IMR-90 (cell line): ENCODE data around the gene MON2. TPM values are rescaled to one million over a fixed set of nuclear protein-coding genes. Genes with fewer than 3 reads are reported as not detected.

Experiments used
- ATAC-seq: fragments of 200-7000 bp; cut with Tn5 transposase; 2 replicates; pipeline ENCODE4 v1.9.1; 2020; ENCODE audit warnings: low read depth, mild to moderate bottlenecking, moderate library complexity
- BruUV-seq: library from RNA; stranded (reverse); fragments of 400-500 nt; replicated peaks from 2 replicates; lab custom pipeline; 2021; lab: Mats Ljungman, UMichigan
- CTCF ChIA-PET: fragments of 300-600 bp; formaldehyde crosslinking; extraction: SDS; loops from one replicate; lab custom pipeline; 2021; ENCODE audit warnings: antibody characterized with exemption; lab: Yijun Ruan, JAX
- POLR2A ChIA-PET: fragments of 300-600 bp; sonication (Branson Sonifier 250); formaldehyde crosslinking; loops from one replicate; lab custom pipeline; 2022; ENCODE audit warnings: antibody characterized with exemption; ENCODE audit not compliant: unreplicated experiment; lab: Charles Lee
- DNase-seq: peaks from one replicate; pipeline ENCODE4 v3.0.0; 2013
- H2AFZ ChIP-seq: replicated peaks from 2 replicates; pipeline ENCODE3; 2013; ENCODE audit warnings: low read length, mild to moderate bottlenecking; ENCODE audit not compliant: poor library complexity
- H2AK5ac ChIP-seq: 2 replicates; pipeline ENCODE4 v1.6.1; 2013; ENCODE audit warnings: low read depth, low read length, inconsistent platforms
- H2AK9ac ChIP-seq: replicated peaks from 2 replicates; pipeline ENCODE3; 2013; ENCODE audit warnings: mild to moderate bottlenecking, low read depth, low read length, moderate library complexity; ENCODE audit not compliant: poor library complexity
- H2BK120ac ChIP-seq: 2 replicates; pipeline ENCODE4 v1.6.1; 2013; ENCODE audit warnings: low read depth, low read length, inconsistent platforms
- H2BK15ac ChIP-seq: 3 replicates; pipeline ENCODE4 v1.6.1; 2013; ENCODE audit warnings: low read depth, low read length, inconsistent platforms
- H2BK20ac ChIP-seq: 2 replicates; pipeline ENCODE4 v1.6.1; 2013; ENCODE audit warnings: low read depth, mild to moderate bottlenecking, inconsistent platforms, low read length, moderate library complexity
- H2BK5ac ChIP-seq: 2 replicates; pipeline ENCODE4 v1.6.1; 2013; ENCODE audit warnings: mild to moderate bottlenecking, low read depth, low read length, inconsistent platforms; ENCODE audit not compliant: poor library complexity, severe bottlenecking
- H3K14ac ChIP-seq: replicated peaks from 2 replicates; pipeline ENCODE4 v1.6.1; 2013; ENCODE audit warnings: low read depth, low read length, inconsistent platforms
- H3K18ac ChIP-seq: 2 replicates; pipeline ENCODE4 v1.6.1; 2013; ENCODE audit warnings: low read depth, low read length, control low read depth
- H3K23ac ChIP-seq: 2 replicates; pipeline ENCODE4 v1.6.1; 2013; ENCODE audit warnings: low read depth, low read length, inconsistent platforms
- H3K27ac ChIP-seq: 2 replicates; pipeline ENCODE4 v1.5.1; 2013; ENCODE audit warnings: mild to moderate bottlenecking, control low read depth, low read length; ENCODE audit not compliant: insufficient read depth
- H3K27me3 ChIP-seq: 2 replicates; pipeline ENCODE4 v1.6.1; 2013; ENCODE audit warnings: low read length; ENCODE audit not compliant: control insufficient read depth, insufficient read depth
- H3K36me3 ChIP-seq: 2 replicates; pipeline ENCODE4 v1.6.1; 2013; ENCODE audit warnings: low read length, mixed read lengths; ENCODE audit not compliant: control insufficient read depth, insufficient read depth
- H3K4ac ChIP-seq: 2 replicates; pipeline ENCODE4 v1.6.1; 2013; ENCODE audit warnings: low read depth, low read length, inconsistent platforms
- H3K4me1 ChIP-seq: 2 replicates; pipeline ENCODE4 v1.6.1; 2013; ENCODE audit warnings: low read length, mixed read lengths; ENCODE audit not compliant: control insufficient read depth, insufficient read depth
- H3K4me2 ChIP-seq: 2 replicates; pipeline ENCODE4 v1.6.1; 2013; ENCODE audit warnings: low read depth, mild to moderate bottlenecking, control low read depth, low read length, moderate library complexity
- H3K4me3 ChIP-seq: 2 replicates; pipeline ENCODE4 v1.5.1; 2013; ENCODE audit warnings: low read depth, mild to moderate bottlenecking, control low read depth, low read length, moderate library complexity; ENCODE audit not compliant: insufficient read depth
- H3K56ac ChIP-seq: 2 replicates; pipeline ENCODE4 v1.6.1; 2013; ENCODE audit warnings: low read length, inconsistent platforms; ENCODE audit not compliant: insufficient read depth; ENCODE audit errors: extremely low read depth
- H3K79me1 ChIP-seq, 2 experiments: 2 replicates each; pipeline ENCODE4 v1.6.1; 2013; ENCODE audit warnings: low read length in 2 of 2, inconsistent platforms in 1 of 2, low read depth in 1 of 2
- H3K9ac ChIP-seq: 2 replicates; pipeline ENCODE4 v1.6.1; 2013; ENCODE audit warnings: low read depth, low read length, control low read depth
- H3K9me1 ChIP-seq: 2 replicates; pipeline ENCODE4 v1.6.1; 2013; ENCODE audit warnings: low read length, inconsistent platforms; ENCODE audit not compliant: insufficient read depth
- H3K9me3 ChIP-seq: 2 replicates; pipeline ENCODE4 v1.6.1; 2013; ENCODE audit warnings: low read length; ENCODE audit not compliant: control insufficient read depth, insufficient read depth
- H4K20me1 ChIP-seq: 2 replicates; pipeline ENCODE4 v1.6.1; 2013; ENCODE audit warnings: low read length, inconsistent platforms; ENCODE audit not compliant: insufficient read depth
- H4K5ac ChIP-seq: 2 replicates; pipeline ENCODE4 v1.6.1; 2013; ENCODE audit warnings: mild to moderate bottlenecking, low read depth, low read length, control low read depth
- H4K8ac ChIP-seq, 2 experiments: 2 replicates each; pipeline ENCODE4 v1.6.1; 2013; ENCODE audit warnings: low read depth in 2 of 2, low read length in 2 of 2, control low read depth in 1 of 2, inconsistent platforms in 1 of 2
- H4K91ac ChIP-seq: 2 replicates; pipeline ENCODE4 v1.6.1; 2013; ENCODE audit warnings: low read depth, low read length, inconsistent platforms; ENCODE audit not compliant: insufficient read depth
- CHD1 ChIP-seq: IDR thresholded peaks from 2 replicates; pipeline ENCODE4 v1.6.1; 2012; ENCODE audit warnings: low read depth, low read length, improper control_type of control experiment
- WGBS, 2 experiments: methylation state at CpG; one replicate each; pipeline versions ENCODE4 v1.1.5 to v1.1.7; 2013; ENCODE audit warnings: missing lambda C conversion rate in 2 of 2; ENCODE audit not compliant: insufficient read length in 1 of 2; ENCODE audit errors: extremely low coverage in 2 of 2; 5-methylcytosine and 5-hydroxymethylcytosine counted together
- dilution Hi-C: fragments of 300-500 bp; cut with HindIII; formaldehyde crosslinking; loops from one replicate; pipeline ENCODE4 v1.14.3; 2018; ENCODE audit warnings: low sequenced_read_pairs; ENCODE audit not compliant: unreplicated experiment
- in situ Hi-C: fragments of 300-500 bp; cut with MboI; formaldehyde crosslinking; loops from 3 replicates; pipeline ENCODE4 v1.14.3; 2019; ENCODE audit warnings: low sequenced_read_pairs, inconsistent platforms, mixed read lengths
- intact Hi-C: fragments of 100-400 bp; cut with micrococcal nuclease; formaldehyde crosslinking; loops from 2 replicates; pipeline ENCODE4 v1.10.0; 2022
- polyA plus RNA-seq, 3 experiments: library from polyadenylated mRNA; depleted of rRNA; stranded (reverse); fragments of >200 nt; gene quantifications; 2 replicates each; pipeline ENCODE4 v1.2.3, GENCODE V29; 2012; ENCODE audit warnings: low replicate concordance in 1 of 3
- total RNA-seq: library from RNA; depleted of rRNA; stranded (reverse); fragments of >200 nt; gene quantifications from 2 replicates; pipeline ENCODE4 v1.2.3, GENCODE V29; 2012

MON2 gene
- total and polyA plus RNA-seq, 2 of the 4 experiments (the other 2 are of a cell fraction) = 13.2 to 39.3 TPM

DNA sequence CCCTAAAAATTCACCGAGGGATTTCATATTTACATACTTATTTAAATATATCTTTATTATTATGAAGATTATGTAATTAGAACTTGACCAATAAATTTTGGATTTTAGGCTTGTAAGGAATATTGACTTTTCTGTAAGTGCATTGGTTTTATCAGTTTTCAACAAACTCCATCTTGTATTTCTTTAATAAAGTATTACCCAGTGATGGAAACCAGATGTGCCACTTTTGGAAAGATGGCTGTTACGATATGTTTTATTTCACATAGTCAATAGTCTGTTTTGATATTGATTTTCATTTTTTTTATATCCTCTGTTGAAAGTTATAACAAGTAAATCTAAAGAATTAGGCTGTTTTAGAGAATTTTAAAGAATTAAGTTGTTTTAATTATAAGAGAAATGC is 1.8 kb downstream of the MON2 start:
- H2BK15ac ChIP-seq = no peak overlapping the region
- intact Hi-C loops (no loop called here), dilution Hi-C loops (no loop called here), in situ Hi-C loops (no loop called here)
- H3K27ac ChIP-seq = no peak overlapping the region
- no peak overlapping the region for H3K4me3 ChIP-seq
- peak overlapping the region; percentile 78 for H3K4me2 ChIP-seq
- H4K91ac ChIP-seq = no peak overlapping the region
- no peak overlapping the region for H2BK120ac ChIP-seq
- H4K5ac ChIP-seq = no peak overlapping the region
- H4K20me1 ChIP-seq = peaks cover 13% of the 10 kb centered on the region; the same call in 1 of the 2 replicates
- H3K9me1 ChIP-seq = peaks cover 6% of the 10 kb centered on the region
- H2AK9ac ChIP-seq = no peak overlapping the region
- peaks cover 6 to 39% of the 10 kb centered on the region in 2 experiments for H3K79me1 ChIP-seq
- no peak for TF ChIP-seq CHD1
- ATAC-seq (no peak), DNase-seq (no peak)
- BruUV-seq = no TSS peak
- H3K9ac ChIP-seq = no peak overlapping the region; the same call in 1 of the 2 replicates
- no peak overlapping the region for H2BK20ac ChIP-seq
- H2AFZ ChIP-seq = no peak overlapping the region
- no peak overlapping the region for H2BK5ac ChIP-seq
- H3K27me3 ChIP-seq = no peaks in the 10 kb centered on the region
- no peak overlapping the region for H3K18ac ChIP-seq
- peaks cover 2% of the 10 kb centered on the region for H3K36me3 ChIP-seq
- H3K4me1 ChIP-seq = peaks cover 2% of the 10 kb centered on the region; the same call in 1 of the 2 replicates
- H3K9me3 ChIP-seq = peaks cover 2% of the 10 kb centered on the region; the same call in 1 of the 2 replicates
- H3K4ac ChIP-seq = no peak overlapping the region
- H4K8ac ChIP-seq = no peak overlapping the region
- no peak overlapping the region for H3K23ac ChIP-seq
- CTCF ChIA-PET = no interaction called here
- WGBS, 2 experiments = no CpG with 5 or more reads among the region's 2 CpGs
- no peak overlapping the region for H3K14ac ChIP-seq
- POLR2A ChIA-PET = interaction anchor here (0.6 kb wide), 1 partner anchor 60 kb away, joined by 3 read pairs; no protein-coding TSS in a partner anchor
- no peak overlapping the region for H2AK5ac ChIP-seq
- H3K56ac ChIP-seq = no peak overlapping the region
